HUES48 (cell line): ENCODE data around the gene LSM7.

ENCODE experiments used
- H3K27ac ChIP-seq: one replicate; pipeline ENCODE4 v1.7.0; 2013; ENCODE audit warnings: low read depth, low read length, inconsistent platforms
- H3K27me3 ChIP-seq: 2 replicates; pipeline ENCODE4 v1.6.1; 2013; ENCODE audit warnings: mild to moderate bottlenecking, low read length; ENCODE audit not compliant: control insufficient read depth, insufficient read depth
- H3K36me3 ChIP-seq: 2 replicates; pipeline ENCODE4 v1.6.1; 2013; ENCODE audit warnings: low read length; ENCODE audit not compliant: control insufficient read depth, insufficient read depth
- H3K4me1 ChIP-seq: 2 replicates; pipeline ENCODE4 v1.6.1; 2013; ENCODE audit warnings: mild to moderate bottlenecking, low read length; ENCODE audit not compliant: control insufficient read depth, insufficient read depth
- H3K4me3 ChIP-seq: 2 replicates; pipeline ENCODE4 v1.5.1; 2013; ENCODE audit warnings: mild to moderate bottlenecking, low read depth, low read length
- H3K9ac ChIP-seq: 2 replicates; pipeline ENCODE4 v1.6.1; 2013; ENCODE audit warnings: mild to moderate bottlenecking, low read depth, low read length, moderate library complexity
- H3K9me3 ChIP-seq: 2 replicates; pipeline ENCODE4 v1.6.1; 2013; ENCODE audit warnings: low read length; ENCODE audit not compliant: control insufficient read depth, insufficient read depth

The LSM7 gene

DNA sequence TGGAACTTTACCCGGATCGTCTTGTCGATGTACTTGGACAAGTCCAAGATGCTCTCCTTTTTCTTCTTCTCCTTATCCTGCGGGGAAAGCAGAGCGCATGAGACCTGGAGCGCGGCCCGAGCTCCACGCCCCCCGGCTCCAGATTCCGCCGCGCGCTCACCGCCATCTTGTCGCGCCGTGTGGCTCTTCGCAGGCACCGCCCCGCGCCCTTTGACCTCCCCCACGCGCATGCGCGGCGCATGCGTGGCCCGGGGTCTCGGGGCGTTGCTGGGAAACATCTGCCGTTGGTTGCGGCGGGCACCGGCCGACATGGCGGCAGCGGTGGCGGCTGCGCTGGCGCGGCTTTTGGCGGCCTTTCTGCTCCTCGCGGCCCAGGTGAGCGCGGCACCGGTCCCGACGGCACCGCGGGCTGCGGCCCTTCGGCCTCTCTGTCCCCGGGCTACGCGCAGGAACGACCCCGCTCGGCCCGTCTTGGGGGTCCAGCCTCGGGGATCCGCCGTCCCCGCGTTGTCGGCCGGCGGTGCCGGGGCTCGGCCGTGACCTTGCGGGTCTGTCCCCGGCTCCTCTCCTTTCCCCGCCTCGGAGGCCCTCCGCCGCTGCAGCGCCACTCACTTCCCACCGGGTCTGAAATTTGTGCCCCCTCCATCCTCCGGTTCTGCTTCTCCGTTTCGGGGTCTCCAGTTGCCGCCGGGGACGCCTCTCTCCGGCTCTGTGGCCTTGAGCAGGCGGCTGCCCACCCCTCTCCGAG lies at the start of gene LSM7, which contains the start of gene SPPL2B:
LSM7 (minus strand) TSS at position 186 of the 748 bp plus-strand sequence; CDS start at position 166, 20 bp downstream.
SPPL2B (plus strand) TSS at position 284 of the 748 bp plus-strand sequence; CDS start at position 310, 26 bp downstream.
- H3K9me3 ChIP-seq, result no peaks in the 10 kb centered on the region
- H3K36me3 ChIP-seq, result peaks cover 21% of the 10 kb centered on the region
- H3K9ac ChIP-seq, result peak within 1 kb of the TSS; percentile 90
- H3K27me3 ChIP-seq, result no peaks in the 10 kb centered on the region
- peaks cover 30% of the 10 kb centered on the region for H3K4me1 ChIP-seq
- peak within 1 kb of the TSS; percentile 99 for H3K4me3 ChIP-seq
- H3K27ac ChIP-seq, result peak within 1 kb of the TSS; percentile 95

DNA sequence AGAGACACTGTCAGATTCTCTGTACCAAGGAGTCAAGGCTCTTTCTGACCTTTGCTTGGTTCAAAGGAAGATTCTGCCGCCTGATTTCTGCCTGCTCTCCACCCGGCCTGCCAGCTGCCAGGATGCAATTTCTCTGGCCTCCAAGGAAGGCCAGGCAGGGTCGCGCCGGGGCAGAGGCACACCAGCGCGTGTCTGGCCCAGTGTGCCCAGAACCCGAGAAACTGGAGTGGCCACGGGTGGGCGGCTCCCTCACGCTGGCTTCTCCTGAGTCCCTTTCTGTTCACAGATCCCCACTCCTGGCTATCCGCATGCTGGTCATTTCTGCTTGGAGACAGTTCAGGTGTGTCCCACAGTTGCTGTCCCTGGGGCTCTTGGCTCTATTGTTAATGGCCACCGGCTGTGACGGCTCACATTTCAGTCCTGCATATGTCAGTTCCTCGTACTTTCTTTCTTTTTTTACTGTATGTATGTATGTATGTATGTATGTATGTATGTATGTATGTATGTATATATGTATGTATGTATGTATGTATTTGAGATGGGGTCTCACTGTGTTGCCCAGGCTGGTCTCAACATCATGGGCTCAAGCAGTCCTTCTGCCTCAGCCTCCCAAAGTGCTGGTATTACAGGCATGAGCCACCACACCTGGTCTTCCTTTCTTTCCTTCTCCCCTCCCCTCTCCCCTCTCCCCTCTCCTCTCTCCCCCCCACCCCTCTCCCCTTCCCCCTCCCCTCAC lies 48.6 kb upstream of the LSM7 start:
- Histone ChIP-seq H3K4me3 (no peak overlapping the region), H3K27ac (no peak overlapping the region), H3K27me3 (no peaks in the 10 kb centered on the region), H3K9me3 (peaks cover 3% of the 10 kb centered on the region; the same call in 1 of the 2 replicates), H3K9ac (no peak overlapping the region), H3K36me3 (no peaks in the 10 kb centered on the region), H3K4me1 (no peaks in the 10 kb centered on the region)

DNA sequence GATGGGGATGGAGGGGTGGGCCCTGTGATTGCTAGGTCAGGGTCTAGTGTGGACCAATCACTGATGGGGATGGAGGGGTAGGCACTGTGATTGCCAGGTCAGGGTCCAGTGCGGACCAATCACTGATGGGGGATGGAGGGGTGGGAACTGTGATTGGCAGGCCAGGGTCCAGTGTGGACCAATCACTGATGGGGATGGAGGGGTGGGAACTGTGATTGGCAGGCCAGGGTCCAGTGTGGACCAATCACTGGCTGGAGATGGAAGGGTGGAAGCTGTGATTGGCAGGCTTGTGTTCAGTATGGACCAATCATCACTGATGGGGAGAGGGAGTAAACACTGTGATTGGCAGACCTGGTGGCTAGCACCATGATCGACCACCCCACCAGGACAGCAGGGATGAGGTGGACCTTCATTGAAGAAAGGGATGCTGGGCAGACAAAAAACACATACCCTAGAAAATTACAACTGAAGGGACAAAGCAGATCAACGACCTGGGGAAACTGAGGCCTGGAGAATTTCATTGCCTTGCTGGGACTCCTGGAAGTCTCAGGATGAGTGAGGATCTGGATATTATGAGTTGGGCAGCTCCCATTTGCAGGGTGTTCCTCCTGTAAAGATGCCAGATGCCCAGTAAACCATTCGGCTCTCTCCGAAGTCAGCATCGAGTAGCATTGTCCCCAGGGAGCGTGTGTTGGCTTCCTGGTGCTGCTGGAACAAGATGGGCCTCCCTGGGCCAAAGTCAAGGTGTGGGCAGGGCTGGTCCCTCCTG lies 47.2 kb upstream of the LSM7 start:
- Histone ChIP-seq H3K36me3 (no peaks in the 10 kb centered on the region), H3K9ac (no peak overlapping the region), H3K4me1 (no peaks in the 10 kb centered on the region), H3K4me3 (no peak overlapping the region), H3K9me3 (peaks cover 1% of the 10 kb centered on the region; the same call in 1 of the 2 replicates), H3K27me3 (no peaks in the 10 kb centered on the region), H3K27ac (no peak overlapping the region)

DNA sequence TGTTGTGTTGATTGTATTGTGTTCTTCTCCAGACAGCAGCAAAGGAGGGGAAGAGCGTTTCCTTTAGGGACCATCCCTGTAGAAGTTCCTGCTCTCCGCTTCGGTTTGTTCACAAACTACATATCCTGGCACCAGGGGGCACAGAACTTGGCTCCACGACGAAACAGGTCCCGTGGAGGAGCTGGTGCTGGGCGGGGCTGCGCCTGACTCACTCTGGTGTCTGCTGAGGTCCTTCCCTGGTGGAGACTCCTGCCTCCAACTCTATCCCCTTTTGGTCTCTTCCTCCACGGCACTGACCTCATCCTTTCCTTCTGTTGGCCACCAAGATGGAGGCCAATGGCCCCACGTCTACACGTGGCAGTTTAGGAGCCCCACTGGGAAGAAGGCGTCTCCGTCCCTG lies 46.4 kb upstream of the LSM7 start:
- no peak overlapping the region for H3K9ac ChIP-seq
- H3K4me1 ChIP-seq, result no peaks in the 10 kb centered on the region
- H3K4me3 ChIP-seq, result no peak overlapping the region
- no peak overlapping the region for H3K27ac ChIP-seq
- H3K36me3 ChIP-seq, result no peaks in the 10 kb centered on the region
- no peaks in the 10 kb centered on the region for H3K27me3 ChIP-seq
- no peaks in the 10 kb centered on the region; the same call in 1 of the 2 replicates for H3K9me3 ChIP-seq

DNA sequence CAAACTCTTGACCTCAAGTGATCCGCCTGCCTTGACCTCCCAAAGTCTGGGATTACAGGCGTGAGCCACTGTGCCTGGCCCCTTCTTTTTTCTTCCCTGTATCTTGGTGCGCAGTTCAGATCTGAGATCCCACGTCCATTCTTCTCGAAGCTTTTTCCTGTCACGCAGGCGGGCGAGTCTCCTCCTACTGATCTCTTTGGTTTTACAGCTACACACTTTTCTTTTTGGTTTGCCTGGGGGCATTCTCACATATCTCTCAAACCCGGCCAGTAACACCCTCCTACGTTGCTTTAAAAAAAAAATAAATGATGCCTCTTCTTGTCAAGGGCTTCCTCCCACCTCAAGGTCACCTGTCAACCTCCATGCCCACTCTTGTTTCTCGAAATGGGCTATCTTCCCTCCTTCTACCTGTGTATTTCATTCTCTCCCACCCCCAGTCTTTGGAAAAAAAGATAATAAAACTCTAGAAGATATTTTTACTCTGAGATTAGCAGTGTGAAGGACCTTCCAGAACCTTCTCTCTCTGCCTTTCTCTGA lies 43.8 kb upstream of the LSM7 start:
- no peaks in the 10 kb centered on the region for H3K4me1 ChIP-seq
- no peaks in the 10 kb centered on the region for H3K36me3 ChIP-seq
- H3K27ac ChIP-seq, result no peak overlapping the region
- no peaks in the 10 kb centered on the region; the same call in 1 of the 2 replicates for H3K9me3 ChIP-seq
- no peak overlapping the region for H3K9ac ChIP-seq
- no peak overlapping the region for H3K4me3 ChIP-seq
- H3K27me3 ChIP-seq, result no peaks in the 10 kb centered on the region

DNA sequence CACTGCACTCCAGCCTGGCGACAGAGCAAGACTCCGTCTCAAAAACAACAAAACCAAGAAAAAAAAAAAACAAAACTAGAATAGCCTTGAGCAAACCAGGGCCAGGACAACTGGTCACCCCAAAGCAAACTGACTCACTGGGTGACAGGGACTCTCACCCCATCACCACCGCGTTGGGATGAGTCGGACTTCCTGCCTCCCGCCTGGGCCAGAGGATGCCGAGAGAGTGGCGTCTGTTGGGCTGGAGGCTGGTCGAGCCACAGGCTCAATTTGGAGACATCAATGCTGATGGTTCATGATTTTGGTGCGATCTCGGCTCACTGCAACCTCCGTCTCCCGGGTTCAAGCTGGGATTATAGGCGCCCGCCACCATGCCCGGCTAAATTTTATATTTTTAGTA lies 43.3 kb upstream of the LSM7 start:
- no peak overlapping the region for H3K27ac ChIP-seq
- no peak overlapping the region for H3K4me3 ChIP-seq
- H3K27me3 ChIP-seq, result no peaks in the 10 kb centered on the region
- H3K9me3 ChIP-seq, result no peaks in the 10 kb centered on the region; the same call in 1 of the 2 replicates
- no peaks in the 10 kb centered on the region for H3K36me3 ChIP-seq
- no peaks in the 10 kb centered on the region for H3K4me1 ChIP-seq
- H3K9ac ChIP-seq, result no peak overlapping the region

DNA sequence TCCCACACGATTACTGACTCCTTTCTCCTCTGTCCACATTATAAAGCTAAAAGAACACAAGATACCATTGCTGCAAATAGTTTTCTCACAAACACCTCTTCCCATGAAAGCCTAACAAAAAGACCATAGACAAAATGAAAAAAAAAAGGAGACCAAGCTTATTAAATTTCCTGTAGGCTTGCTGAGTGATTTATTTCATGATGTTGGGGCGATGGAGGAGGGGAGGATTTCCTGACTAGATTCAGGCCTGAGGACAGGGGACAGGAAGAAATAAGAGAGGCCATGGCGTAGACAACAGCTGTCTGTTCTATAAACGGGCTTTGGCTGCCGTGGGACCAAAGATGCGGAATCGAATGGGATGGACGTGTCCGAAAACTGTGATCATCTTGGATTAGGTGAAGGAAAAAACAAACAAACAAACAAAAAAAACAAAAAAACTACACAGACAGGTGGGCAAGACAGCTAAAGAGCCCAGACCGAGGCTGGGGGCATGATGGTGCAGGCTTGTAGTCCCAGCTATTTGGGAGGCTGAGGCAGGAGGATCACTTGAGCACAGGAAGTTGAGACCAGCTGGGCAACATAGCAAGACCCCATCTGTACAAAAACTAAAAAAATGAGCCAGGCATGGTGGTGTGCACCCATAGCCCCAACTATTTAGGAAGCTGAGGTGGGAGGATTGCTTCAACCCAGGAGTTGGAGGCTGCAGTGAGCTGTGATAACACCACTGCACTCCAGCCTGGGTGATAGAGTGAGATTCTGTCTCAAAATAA lies 37.0 kb upstream of the LSM7 start:
- Histone ChIP-seq H3K4me3 (no peak overlapping the region), H3K27me3 (peaks cover 4% of the 10 kb centered on the region), H3K27ac (no peak overlapping the region), H3K36me3 (no peaks in the 10 kb centered on the region), H3K4me1 (no peaks in the 10 kb centered on the region), H3K9me3 (no peaks in the 10 kb centered on the region; the same call in 1 of the 2 replicates), H3K9ac (no peak overlapping the region)

DNA sequence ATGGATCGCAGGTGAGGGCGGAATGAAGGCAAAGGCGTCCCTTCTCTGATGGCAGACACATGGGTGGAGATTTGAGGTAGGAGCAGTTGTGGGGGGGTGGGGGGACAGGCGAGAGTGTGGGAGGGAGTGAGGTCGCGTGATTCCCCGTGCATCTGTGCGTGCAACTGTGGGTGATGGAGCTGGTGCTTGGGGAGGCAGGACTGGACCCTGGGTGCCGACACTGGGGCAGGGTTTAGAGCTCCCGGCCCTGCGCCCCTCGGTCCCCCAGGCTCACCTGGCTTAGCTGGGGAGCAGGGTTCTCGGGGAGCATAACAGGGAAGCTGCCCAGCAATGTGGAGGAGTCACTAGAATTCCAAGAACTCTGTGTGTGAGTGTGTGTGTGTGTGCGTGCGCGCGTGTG lies 35.0 kb upstream of the LSM7 start:
- Histone ChIP-seq H3K9me3 (no peaks in the 10 kb centered on the region), H3K4me1 (no peaks in the 10 kb centered on the region), H3K27me3 (peaks cover 6% of the 10 kb centered on the region), H3K9ac (no peak overlapping the region), H3K4me3 (no peak overlapping the region), H3K36me3 (no peaks in the 10 kb centered on the region), H3K27ac (no peak overlapping the region)

DNA sequence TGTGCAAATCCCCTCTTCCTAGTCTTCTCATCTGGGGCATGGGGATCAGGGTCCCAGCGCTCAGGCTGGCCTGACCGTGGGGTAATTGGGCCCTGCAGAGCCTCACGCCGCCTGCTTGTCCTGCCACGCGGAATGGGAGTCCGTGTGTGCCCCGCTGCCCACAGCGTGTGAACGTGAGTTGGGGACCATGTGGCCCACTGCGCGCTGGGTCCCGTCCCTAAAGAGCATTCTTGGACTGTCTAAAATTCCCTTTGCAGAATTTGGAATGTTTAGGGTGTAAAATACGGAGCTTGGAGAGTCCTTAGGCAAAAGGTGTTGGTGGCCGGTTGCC lies 34.5 kb upstream of the LSM7 start:
- Histone ChIP-seq H3K9ac (no peak overlapping the region), H3K27me3 (peaks cover 6% of the 10 kb centered on the region), H3K4me1 (no peaks in the 10 kb centered on the region), H3K36me3 (no peaks in the 10 kb centered on the region), H3K9me3 (no peaks in the 10 kb centered on the region), H3K4me3 (no peak overlapping the region), H3K27ac (no peak overlapping the region)
